ENCODE data around the gene RRH.

GRCh38 chr4:109847896-109848442, 20.2 kb downstream of the RRH start, which contains the start of gene LRIT3:
- TF ChIP-seq EZH2 (IDR thresholded peaks at IDR 0.05; ENCODE audit: insufficient read depth, poor library complexity, severe bottlenecking), result no peak
- TF ChIP-seq EZH2phosphoT487 (IDR thresholded peaks at IDR 0.05; ENCODE audit: insufficient read depth, low read depth), result no peak
